HG03558 (cell line): ENCODE measurements around the gene STAT6.
"Not testable (repeated sequence)": the region's sequence is repeated elsewhere in the genome, so short reads cannot be mapped to it uniquely, and the experiment has no call there.

Source experiments
- ATAC-seq: cut with Tn5 transposase; IDR thresholded peaks from one replicate; pipeline ENCODE4 v1.9.1; 2021; ENCODE audit warnings: moderate number of reproducible peaks; ENCODE audit not compliant: unreplicated experiment; ENCODE audit errors: extremely low read depth

Gene STAT6

DNA sequence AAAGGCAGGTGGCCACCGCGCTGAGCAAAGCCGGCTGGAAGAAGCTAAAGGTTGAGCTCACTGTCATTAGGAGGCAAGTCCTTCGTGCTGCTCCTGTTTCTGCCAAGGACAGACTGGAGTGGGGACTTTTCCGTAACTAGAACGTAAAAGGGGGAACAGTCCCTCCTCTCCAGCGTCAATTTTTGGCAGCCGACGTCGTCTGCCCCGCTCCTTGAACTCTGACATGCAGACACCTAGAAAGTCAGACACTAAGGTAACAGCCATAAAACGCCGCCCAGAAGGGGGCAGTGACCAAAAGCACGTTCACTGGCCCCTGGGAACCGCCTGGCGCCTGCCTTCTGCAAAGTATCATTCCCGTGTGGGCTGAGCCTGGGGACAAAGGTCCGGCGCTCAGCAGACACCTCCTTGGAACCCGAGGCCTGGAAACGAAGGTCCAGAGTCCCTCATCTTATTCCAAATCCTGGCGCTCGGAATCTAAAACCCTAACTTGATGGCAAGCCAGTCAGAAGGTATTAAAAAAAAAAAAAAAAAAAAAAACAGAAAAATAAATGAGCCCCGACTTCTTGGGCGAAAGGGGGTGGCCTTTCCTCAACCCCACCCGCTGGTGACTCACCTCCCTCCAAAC is 16.1 kb upstream of the STAT6 start:
- no peak for ATAC-seq

DNA sequence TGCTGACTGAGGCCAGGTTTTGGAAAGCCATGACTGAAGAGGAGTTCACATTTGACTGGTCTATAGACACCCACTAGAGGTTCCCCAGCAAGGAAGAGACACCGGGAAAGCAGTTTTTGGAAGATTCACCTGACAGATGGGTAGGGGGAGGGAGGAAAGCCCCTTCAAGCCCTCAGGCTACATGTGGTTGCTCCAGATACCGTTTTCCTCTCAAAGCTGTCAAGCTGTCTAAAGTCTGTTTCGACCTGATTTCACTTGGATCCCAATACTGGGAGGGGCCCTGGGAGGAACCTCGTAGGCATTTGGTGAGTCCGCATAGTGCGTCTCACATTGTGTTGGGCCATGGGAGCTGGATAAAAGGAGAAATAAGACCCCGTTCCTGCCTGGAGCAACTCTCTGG is 15.4 kb upstream of the STAT6 start:
- ATAC-seq, result no peak

DNA sequence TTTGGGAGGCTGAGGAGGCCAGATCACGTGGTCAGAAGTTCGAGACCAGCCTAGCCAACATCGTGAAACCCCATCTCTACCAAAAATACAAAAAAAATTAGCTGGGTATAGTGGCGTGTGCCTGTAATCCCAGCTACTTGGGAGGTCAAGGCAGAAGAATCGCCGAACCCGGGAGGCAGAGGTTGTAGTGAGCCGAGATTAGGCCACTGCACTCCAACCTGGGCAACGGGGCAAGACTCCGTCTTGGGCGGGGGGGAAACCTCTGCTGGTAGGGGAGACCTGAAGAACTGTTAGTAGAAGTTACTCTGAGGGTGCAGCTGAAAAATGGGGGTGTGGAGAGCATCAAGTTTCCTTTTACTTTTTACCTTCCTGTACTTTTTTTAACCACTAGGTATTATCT is 14.9 kb upstream of the STAT6 start:
- ATAC-seq, result no peak

DNA sequence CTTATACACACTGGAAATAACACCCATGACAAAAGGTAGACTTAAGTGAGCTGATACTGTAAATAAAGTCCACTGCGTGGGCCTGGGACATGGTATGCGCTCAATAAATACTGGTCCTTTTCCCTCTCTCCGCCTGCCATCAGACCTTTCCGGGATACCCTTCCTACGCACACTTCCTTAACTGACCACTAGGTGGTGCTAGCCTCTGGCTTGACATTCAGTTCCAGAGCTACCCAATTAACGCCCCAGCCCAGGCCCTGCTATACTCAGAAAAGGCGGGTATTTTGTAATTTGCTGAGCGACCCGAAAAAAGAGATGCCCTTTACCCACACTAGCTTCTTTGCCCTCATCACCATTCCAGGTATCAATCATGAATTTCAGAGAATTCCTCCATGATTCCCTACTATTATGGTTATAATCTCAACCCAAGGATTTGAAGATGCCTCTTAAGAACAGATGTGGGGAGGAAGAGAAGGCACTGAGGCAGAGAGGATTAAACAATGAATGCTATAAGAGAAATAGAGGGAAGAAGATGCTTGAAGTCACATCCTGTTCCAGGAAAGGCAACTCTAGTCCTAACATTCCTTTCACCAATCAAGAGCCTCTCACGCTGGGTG is 13.2 kb upstream of the STAT6 start:
- no peak for ATAC-seq

DNA sequence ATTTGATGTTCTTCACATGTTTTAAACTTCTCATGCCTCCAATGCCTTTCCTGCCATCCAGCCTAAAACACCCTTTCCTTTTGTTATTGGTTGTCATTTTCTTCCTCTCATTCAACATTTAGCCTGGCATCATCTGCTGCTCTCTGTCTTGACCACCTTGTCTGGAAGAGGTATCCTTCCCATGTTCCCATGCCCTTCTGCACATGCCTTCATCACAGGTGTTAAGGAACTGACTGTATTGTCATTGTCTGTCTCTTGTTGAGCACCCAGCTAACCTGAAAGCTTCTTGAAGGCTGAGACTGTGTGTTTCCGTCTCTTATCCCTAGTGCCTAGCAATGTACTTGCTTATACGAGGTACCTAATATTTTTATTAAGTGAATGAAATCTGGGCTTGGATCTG is 12.7 kb upstream of the STAT6 start:
- no peak for ATAC-seq

DNA sequence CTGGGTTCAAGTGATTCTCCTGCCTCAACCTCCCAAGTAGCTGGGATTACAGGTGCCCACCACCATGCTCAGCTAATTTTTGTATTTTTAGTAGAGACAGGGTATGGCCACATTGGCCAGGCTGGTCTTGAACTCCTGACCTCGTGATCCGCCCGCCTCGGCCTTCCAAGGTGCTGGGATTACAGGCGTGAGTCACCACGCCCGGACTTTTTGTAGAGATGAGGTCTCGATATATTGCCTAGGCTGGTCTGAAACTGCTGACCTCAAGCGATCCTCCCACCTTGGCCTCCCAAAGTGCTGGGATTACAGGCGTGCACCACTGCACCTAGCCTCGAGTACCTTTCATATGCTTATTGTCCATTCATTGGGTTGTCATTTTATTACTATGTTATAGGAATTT is 9.6 kb upstream of the STAT6 start:
- ATAC-seq, result not testable (repeated sequence)

DNA sequence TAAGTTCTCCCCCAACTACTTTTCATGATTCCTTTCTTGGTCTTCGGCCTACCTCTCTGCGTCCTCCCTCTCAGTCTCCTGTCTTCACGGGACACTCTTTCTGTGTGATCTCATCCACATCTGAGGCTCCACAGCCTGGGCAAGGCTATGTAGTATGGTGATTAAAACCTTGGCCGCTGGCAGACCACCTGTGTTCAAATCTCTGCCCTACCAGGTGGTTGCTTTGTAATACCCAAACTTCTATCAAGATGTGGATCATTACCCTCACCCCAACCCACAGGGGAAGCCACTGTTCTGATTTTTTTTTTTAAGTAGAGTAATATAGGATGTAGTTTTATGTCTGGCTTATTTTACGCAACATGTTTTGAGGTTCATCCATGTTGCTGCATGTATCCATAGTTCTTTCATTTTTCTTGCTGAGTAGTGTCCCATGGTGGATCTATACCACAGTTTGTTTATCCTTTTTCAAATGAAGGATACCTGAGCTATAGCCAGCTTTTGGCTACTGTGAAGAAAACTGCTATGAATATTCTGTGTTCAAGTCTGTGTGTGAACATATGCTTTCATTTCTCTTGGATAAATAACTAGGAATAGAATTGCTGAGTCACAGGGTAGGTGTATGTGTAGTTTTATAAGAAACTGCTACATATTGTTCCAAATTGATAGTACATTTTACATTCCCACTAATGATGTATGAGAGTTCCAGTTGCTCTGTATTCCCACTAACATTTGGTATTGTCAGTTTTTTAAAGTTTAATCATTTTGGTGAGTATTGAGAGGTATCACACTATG is 8.3 kb upstream of the STAT6 start:
- no peak for ATAC-seq

DNA sequence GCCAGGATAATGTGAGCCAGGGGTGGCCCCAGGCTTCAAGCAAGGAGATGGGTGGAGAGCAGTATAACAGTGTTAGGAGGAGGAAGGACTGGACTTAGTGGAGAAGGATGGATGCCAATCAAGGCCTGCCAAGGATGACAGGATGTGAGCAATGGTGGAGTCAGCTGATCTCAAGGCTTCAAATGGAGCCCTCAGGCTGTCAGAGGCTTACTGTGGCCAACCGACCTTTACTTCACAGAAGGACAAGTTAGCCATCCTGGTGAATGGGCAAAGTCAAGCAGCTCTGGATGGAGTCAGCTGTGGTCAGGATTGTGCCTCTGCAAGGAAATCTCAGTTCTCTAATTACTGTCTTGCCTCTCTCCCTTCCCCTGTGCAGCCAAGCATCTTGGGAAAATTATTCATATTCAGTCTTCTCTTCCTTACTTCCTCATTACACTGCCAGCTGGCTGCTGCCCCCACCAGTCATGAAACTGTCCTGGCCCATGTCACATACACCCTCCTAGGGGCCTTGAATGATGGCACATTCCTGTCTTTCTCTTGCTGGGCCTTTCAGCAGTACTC is 7.6 kb upstream of the STAT6 start:
- ATAC-seq, result no peak

DNA sequence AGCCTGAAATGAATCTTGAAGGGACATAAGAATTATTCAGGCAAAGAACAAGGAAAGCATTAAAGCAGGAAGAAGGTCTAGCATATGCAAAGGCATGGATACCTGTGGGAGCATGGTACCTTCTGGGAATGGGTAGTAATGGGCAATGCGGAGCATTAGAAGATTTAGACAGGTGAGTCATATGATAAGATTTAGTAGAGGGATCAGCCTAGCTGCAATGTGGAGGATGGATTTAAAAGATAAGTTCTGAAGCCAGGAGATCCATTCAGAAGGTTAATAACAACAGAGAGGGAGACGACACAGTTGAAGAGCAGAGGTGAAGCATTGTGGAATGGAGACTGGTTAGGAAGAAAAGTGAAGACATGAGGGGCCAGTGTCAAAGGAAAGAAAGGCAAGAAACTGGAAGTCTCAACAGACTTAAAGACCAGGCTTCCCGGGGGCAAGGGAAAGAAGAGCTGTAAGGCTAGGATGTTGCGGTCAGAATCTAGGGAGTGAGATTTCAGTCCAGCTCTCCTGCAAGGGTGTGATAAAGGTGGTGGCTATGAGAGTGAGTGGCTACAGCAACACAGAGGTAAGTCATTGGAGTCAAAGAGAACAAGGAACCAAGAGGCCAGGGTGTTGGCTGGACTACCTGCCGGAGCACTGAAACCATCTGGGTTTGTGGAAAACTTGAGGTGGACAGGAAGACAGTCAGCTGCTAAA is 5.6 kb upstream of the STAT6 start:
- ATAC-seq, result no peak

DNA sequence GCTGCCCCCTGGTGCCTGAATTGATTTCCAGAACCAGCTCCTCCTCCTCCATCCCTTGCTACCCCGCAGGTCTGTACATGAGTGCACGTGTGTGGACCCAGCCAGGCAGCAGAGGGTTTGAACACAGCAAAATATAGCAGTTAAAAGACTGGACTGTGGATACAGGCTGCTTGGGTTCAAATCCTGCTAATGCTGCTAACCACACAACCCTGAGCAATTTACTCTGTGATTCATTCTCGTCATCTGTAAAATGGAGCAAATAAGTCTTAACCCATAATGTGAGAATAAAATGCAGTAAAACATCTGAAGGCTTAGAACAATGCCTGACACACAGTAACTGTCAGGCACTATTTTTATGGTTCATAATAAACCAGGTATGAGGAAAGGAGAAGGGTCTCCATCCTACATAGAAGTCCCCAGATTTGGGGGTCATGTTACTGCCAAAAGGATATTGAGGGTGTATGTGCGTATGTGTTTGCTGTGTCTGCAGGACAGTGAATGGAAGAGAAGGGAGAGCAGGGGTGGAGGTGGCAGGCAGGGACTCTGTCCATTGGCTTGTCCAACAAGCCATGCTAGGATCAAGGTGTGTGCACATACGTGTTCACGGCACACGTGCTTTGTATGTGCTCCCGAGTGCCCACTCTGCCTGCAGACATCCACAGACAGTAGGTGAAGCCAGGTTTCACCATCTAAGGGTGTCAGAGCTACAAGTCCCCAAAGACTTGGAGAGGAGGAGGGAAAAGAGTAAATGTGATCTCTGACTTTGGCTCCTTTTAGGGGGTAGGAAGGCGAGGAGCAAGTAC is 1.5 kb upstream of the STAT6 start:
- no peak for ATAC-seq

DNA sequence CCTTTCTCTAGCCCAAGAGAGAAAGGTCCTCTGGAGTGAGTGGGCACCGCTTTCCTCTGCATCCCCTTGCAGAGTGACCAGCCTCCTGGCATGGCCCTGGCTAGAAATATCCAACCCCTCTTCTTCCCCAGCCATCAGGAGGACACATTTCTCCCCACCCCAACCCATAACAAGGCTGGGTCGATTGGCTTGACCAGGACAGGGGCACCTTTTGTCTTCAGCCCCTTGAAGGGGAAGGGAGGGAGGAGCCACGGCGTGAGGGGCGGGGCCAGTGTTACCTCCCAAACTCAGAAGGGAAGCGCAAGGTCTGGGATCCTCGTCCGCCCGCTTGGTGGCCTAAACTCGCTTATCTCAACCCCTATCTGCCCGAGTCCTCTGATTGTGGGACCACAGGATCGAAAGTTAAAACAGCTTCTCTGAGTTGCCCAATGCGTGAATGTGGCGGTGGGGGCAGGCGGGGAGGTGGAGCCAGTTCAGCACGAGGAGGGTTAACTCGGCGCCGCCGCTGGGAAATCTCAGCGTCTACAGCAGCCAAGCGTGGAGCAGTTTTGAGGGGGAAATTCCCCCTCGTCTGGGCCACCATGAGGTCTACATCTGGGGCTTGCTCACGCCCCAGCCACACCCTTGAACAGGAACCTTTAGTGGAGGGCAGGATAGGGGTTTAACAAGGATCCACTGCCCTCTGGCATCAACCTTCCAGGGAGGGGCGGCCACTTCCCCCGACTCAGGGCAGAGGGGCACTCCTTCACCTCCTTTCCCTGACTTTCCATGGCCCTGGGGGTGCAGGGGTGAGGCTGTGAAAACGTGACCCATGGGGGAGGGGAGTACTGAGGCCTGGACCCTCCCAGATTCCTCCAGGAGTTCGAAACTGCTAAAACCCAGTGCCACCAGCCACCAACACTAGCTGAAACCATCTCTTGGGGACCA is 795 bp downstream of the STAT6 start:
- ATAC-seq, result no peak

DNA sequence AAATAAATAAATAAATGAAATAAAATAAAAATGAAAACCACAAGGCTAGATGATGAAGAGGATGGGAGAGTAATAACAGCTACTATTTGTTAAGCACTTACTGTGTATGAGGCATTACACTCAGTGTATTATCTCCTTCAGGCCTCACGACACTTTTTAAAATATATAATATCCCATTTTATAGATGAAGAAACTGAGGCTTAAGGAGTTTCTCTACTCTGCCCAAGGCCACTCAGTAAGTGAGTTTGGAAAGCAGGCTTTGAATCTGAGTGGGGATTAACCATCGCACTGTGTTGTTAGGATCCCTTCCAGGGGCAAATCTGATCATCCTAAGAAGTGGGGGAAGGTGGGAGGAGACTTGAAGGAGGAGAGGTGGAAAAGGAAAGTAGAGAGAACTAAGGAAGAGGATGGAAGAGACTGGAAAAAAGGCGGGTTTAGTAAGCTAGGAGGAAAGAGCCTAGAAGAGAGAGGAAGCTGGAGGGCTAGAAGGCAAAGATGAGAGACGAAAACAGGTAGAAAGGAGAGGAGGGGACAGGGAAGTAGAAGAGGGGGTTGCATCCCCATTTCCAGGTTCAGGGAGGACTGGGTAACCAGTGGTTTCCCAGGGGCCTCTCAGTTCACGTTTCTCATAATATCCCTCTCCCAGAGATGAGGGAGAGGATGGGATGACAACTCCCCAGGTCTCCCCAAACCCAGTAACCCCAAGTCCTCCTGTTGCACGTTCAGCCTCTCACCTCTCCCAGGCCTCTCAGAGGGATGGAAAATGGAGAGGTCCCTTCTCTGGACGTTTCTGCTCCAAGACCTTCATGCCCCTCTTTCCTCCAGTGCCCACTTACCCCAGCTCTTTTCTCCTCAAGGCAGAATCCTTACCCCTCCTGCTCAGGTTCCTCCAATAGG is 1.7 kb downstream of the STAT6 start:
- no peak for ATAC-seq

DNA sequence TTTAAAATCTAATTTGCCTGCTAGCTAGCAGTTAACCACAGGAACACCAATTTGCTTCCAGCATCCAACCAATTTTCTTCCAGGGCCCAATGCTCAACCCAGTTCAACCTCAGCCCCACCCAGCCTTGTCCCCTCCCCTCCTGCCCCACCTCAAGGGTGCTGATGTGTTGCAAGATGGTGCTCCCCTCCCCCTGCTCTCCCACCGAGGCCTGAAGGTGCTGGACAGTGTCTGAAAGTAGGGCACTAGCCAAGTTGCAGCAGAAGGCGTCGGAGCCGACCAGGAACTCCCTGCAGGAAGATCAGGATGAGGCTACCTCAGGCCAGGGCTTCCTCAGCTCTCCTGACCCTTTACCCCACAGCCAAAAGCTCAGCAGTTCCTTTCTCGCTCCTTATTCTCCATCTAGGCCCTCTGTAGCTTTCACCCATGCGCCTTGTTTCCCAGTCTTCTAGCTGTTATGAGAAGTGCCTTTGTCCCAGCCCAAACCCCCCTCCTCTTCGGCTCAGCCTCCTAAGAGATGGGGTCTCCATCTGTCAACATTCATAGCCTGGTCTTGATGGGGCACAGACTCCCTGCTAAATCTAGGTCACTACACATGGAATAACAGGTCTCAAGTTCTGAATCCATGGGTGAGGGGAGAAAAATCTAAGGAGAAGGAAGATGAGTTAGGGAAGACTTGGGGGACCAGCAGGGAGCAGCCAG is 3.6 kb downstream of the STAT6 start:
- ATAC-seq, result no peak

DNA sequence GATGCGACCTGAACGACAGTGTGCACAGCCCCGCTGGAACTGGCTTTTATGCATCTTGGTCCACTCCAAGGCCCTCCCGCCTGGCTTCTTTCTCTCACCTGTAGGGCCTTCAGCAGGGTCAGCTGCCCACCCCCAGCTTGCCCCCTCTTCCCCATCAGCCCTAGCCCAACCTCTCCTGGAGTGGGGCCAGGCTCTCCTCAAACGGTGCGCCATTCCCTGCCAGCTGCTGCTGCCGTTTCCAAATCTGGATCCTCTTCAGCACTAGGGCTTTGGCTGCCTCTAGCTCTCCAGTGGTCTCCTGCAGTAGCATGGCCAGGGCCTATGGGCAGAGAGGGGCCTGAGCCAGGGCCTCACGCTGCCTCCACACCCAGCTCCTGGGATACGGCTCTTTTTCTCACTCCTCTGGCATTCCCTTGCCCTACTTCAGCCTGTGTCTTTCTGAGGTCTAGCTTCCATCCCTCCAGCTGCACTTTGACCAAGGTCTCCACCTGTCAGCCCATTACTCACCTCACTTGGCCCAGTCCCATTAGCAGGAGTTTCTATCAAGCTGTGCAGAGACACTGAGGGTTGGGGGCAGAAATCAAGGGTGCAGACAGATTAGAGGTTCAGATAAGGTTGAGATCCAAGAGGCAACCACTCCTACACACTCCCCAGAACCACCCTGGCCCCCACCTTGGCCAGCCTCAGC is 5.0 kb downstream of the STAT6 start:
- ATAC-seq, result no peak

DNA sequence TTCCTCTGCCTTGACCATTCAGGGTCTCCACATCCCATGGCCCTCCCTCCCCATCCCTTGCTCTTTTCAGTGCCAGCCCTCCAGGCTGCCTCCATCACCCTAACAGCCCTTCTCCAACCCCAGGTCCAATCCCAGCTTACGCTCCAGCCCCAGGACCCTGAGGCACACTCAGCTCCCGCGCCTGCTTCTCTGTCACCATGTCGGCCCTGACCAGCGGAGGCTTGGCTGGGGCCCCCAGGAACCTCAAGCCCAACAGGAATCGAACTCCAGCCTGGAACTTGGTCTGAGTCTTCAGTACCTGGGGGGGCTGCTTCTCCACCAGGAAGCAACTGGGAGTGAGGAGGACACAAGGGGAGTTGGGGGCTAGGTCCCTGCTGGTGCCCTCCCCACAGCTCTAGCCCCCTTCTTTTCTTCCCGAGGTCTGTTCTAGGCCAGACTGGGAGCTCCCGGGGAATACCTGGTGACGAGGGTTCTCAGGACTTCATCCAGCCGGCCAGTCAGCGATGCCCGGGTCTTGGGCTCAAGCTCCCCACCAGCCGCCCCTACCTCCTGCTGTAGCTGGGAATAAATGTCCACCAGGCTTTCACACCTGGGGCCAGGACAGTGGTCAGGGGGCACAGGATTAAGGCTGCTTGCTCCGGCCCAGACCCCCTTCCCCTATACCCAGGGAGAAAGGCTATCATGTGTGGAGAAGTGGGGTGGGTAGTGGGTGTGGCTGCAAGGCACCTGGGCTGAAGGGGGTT is 6.0 kb downstream of the STAT6 start:
- no peak for ATAC-seq

DNA sequence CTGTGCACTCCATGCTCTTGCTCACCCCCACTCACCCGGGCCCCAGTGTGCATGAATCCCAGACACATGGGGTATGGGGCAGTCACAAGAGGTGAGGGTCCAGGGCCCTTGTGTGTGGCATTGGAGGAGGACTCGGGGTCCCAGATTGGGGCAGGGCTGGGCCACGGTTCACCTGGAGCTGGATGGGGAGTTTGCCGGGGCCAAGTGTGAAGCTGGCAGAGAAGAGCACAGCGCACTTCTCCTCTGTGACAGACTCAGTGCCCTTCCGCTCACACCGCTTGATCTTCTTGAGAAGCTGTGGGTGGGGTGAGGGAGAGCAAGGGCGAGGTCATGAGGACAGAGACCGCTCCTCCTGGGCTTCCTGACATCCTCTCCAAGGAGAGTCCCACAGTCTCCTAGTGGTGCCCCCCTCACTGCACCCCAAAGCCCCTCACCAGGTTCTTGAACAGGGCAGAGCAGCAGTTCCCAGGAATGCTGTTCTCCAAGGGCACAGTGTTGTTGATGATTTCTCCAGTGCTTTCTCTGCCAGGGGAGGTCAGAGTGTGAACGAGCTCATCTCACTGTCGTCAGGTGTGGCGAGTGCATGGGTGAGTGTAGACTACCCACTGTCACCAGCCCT is 6.8 kb downstream of the STAT6 start:
- ATAC-seq, result no peak
